Measurements from ENCODE around the gene LRIT3.

GRCh38 chr4:109827672-109828071, 20.2 kb upstream of the LRIT3 start, which contains the start of gene RRH:
- TF ChIP-seq CTCF (IDR thresholded peaks at IDR 0.05) (no peak), POLR2A (IDR thresholded peaks at IDR 0.05; ENCODE audit: low read depth) (no peak), EP300 (IDR thresholded peaks at IDR 0.05) (no peak), POLR2AphosphoS5 (IDR thresholded peaks at IDR 0.05) (no peak)

Measured in esophagus muscularis mucosa (tissue), 4 donors.